Lower leg skin (tissue), 3 donors: ENCODE data around the gene ATP8B4.

Source experiments
- POLR2A ChIP-seq, 2 donors: fragments of 450-650 bp; IDR thresholded peaks; one replicate each; pipeline ENCODE4 v1.6.1; 2016 to 2017; ENCODE audit warnings: antibody characterized with exemption in 2 of 2, mild to moderate bottlenecking in 1 of 2, moderate library complexity in 1 of 2
- TF ChIP-seq, protein P1 (sequence below), 3 donors: fragments of 450-650 bp; IDR thresholded peaks; one replicate each; pipeline ENCODE4 v1.5.1; 2016; ENCODE audit warnings: antibody characterized with exemption in 3 of 3, mild to moderate bottlenecking in 3 of 3, moderate library complexity in 2 of 3

DNA sequence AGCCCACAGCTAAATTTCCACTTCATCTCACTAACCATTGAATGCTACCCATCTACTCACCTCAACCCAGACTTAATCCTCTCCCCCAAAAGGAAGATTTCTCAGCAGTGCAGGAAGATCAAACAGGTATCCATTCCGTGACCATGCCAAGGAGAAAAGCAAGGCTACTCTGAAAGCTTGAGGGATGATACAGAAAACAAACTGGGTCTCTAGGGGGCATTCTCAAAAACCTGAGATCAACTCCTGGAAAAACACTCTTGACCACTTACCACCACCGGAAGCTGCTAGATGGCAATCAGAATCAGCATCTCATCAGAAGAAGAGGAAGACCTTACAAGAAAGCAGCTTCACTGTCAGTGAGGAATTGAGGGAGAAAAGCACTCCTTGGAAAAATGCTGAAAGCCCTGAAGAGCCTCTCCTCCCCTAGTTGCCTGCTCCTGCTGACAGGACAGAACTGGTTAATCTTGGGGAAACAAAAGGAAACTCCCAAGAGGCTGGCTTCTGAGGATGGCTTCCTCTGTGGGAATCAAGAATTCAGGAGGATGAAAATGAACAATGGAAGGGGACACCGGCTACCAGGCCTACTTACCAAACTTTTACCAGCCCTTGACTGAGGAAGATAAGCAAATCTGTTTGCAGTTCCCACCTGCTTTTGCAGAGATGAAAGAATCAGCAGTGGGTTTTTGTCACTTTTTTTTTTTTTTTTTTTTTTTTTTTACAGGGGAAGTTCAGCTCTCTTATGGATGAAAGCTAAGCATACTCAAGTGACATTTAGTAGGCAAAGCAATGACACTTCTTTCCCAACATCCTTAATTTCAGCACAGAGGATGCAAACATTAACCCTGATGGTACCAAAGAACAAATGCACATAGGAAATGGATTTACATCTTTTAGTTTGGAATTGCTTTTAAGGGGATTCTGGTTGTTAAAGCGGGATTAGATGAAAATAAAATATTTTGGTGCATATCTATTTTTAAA is at the start of gene ATP8B4:
- TF ChIP-seq, protein P1, sequence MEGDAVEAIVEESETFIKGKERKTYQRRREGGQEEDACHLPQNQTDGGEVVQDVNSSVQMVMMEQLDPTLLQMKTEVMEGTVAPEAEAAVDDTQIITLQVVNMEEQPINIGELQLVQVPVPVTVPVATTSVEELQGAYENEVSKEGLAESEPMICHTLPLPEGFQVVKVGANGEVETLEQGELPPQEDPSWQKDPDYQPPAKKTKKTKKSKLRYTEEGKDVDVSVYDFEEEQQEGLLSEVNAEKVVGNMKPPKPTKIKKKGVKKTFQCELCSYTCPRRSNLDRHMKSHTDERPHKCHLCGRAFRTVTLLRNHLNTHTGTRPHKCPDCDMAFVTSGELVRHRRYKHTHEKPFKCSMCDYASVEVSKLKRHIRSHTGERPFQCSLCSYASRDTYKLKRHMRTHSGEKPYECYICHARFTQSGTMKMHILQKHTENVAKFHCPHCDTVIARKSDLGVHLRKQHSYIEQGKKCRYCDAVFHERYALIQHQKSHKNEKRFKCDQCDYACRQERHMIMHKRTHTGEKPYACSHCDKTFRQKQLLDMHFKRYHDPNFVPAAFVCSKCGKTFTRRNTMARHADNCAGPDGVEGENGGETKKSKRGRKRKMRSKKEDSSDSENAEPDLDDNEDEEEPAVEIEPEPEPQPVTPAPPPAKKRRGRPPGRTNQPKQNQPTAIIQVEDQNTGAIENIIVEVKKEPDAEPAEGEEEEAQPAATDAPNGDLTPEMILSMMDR (IDR thresholded peaks at IDR 0.05) = no peak
- TF ChIP-seq POLR2A (IDR thresholded peaks at IDR 0.05) = no peak
